WTC11 (cell line): Measurements from ENCODE around the gene P2RX2. TPM values are rescaled to one million over a fixed set of nuclear protein-coding genes. Genes with fewer than 3 reads are reported as not detected.
A peak's percentile ranks its signal among the peaks of the same experiment; 100 is the strongest.

Source experiments
- ATAC-seq: fragments of 200-7000 bp; cut with Tn5 transposase; 2 replicates; pipeline ENCODE4 v1.10.0; 2021; ENCODE audit warnings: mild to moderate bottlenecking, moderate library complexity
- CTCF ChIA-PET: fragments of 300-600 bp; sonication (Branson Sonifier 250); formaldehyde crosslinking; loops from one replicate; lab custom pipeline; 2021; ENCODE audit warnings: antibody characterized with exemption; lab: Charles Lee
- POLR2A ChIA-PET: fragments of 350-600 bp; sonication (Branson Sonifier 250); formaldehyde crosslinking; loops from one replicate; lab custom pipeline; 2021; ENCODE audit warnings: antibody characterized with exemption; lab: Charles Lee
- DNase-seq: peaks from one replicate; pipeline ENCODE4 v3.0.0; 2021; ENCODE audit warnings: low spot score
- H3K27ac Mint-ChIP-seq: 2 replicates; pipeline ENCODE4 v1.8.0; 2021; ENCODE audit warnings: mixed read lengths
- H3K27me3 Mint-ChIP-seq: 2 replicates; pipeline ENCODE4 v1.8.0; 2021; ENCODE audit warnings: low read depth, mild to moderate bottlenecking, moderate library complexity, mixed read lengths
- H3K36me3 Mint-ChIP-seq: 2 replicates; pipeline ENCODE4 v1.8.0; 2021; ENCODE audit warnings: mixed read lengths
- H3K4me1 Mint-ChIP-seq: 2 replicates; pipeline ENCODE4 v1.8.0; 2022; ENCODE audit warnings: mixed read lengths
- H3K4me3 Mint-ChIP-seq: 2 replicates; pipeline ENCODE4 v1.8.0; 2021; ENCODE audit warnings: mild to moderate bottlenecking, moderate library complexity, mixed read lengths
- H3K9me3 Mint-ChIP-seq: 2 replicates; pipeline ENCODE4 v1.8.0; 2021; ENCODE audit warnings: mixed read lengths
- ETV6 ChIP-seq: sonication (generic); formaldehyde crosslinking; IDR thresholded peaks from 2 replicates; pipeline ENCODE4 v1.8.1; 2022; ENCODE audit warnings: mild to moderate bottlenecking, missing genetic modification reagents
- FOXK1 ChIP-seq: sonication (generic); formaldehyde crosslinking; IDR thresholded peaks from 2 replicates; pipeline ENCODE4 v1.8.0; 2022; ENCODE audit warnings: mild to moderate bottlenecking, moderate library complexity, missing genetic modification reagents
- GTF2I ChIP-seq: fragments of 250-450 bp; sonication (Bioruptor Pico); conservative IDR thresholded peaks from 2 replicates; pipeline ENCODE4 v1.4.0; 2021; ENCODE audit warnings: mild to moderate bottlenecking
- KAT7 ChIP-seq: sonication (generic); formaldehyde crosslinking; IDR thresholded peaks from 2 replicates; pipeline ENCODE4 v1.8.1; 2023; ENCODE audit warnings: missing genetic modification reagents, mild to moderate bottlenecking, borderline replicate concordance
- SP1 ChIP-seq: sonication (generic); formaldehyde crosslinking; conservative IDR thresholded peaks from 2 replicates; pipeline ENCODE4 v1.8.1; 2022; ENCODE audit warnings: missing genetic modification reagents
- TP53 ChIP-seq: sonication (generic); formaldehyde crosslinking; IDR thresholded peaks from 2 replicates; pipeline ENCODE4 v1.8.1; 2023; ENCODE audit warnings: mild to moderate bottlenecking, missing genetic modification reagents
- ZNF121 ChIP-seq: sonication (generic); formaldehyde crosslinking; IDR thresholded peaks from 2 replicates; pipeline ENCODE4 v1.8.0; 2023; ENCODE audit warnings: missing genetic modification reagents
- ZNF232 ChIP-seq: sonication (generic); formaldehyde crosslinking; IDR thresholded peaks from 2 replicates; pipeline ENCODE4 v1.8.0; 2022; ENCODE audit warnings: mild to moderate bottlenecking, missing genetic modification reagents
- ZNF317 ChIP-seq: sonication (generic); formaldehyde crosslinking; IDR thresholded peaks from 2 replicates; pipeline ENCODE4 v1.8.1; 2023; ENCODE audit warnings: low read depth, mild to moderate bottlenecking, moderate library complexity, missing genetic modification reagents, borderline replicate concordance
- total RNA-seq: library from RNA; stranded (reverse); gene quantifications from 3 replicates; pipeline ENCODE4 v1.2.3, GENCODE V29; 2021
- TF ChIP-seq, protein P1 (sequence below): sonication (generic); formaldehyde crosslinking; IDR thresholded peaks from 2 replicates; pipeline ENCODE4 v1.8.1; 2023; ENCODE audit warnings: mild to moderate bottlenecking, missing genetic modification reagents, moderate library complexity
- TF ChIP-seq, protein P2 (sequence below): sonication (generic); formaldehyde crosslinking; IDR thresholded peaks from 2 replicates; pipeline ENCODE4 v1.8.0; 2023; ENCODE audit warnings: missing genetic modification reagents
- TF ChIP-seq, protein P3 (sequence below): fragments of 200-600 bp; IDR thresholded peaks from 2 replicates; pipeline ENCODE4 v1.8.0; 2022; ENCODE audit warnings: antibody characterized with exemption
- TF ChIP-seq, protein P4 (sequence below): sonication (generic); formaldehyde crosslinking; IDR thresholded peaks from 2 replicates; pipeline ENCODE4 v1.8.0; 2022; ENCODE audit warnings: mild to moderate bottlenecking, missing genetic modification reagents
- TF ChIP-seq, protein P5 (sequence below): sonication (generic); formaldehyde crosslinking; IDR thresholded peaks from 2 replicates; pipeline ENCODE4 v1.8.1; 2022; ENCODE audit warnings: mild to moderate bottlenecking, missing genetic modification reagents, moderate library complexity, borderline replicate concordance
- TF ChIP-seq, protein P6 (sequence below): sonication (generic); formaldehyde crosslinking; IDR thresholded peaks from 2 replicates; pipeline ENCODE4 v1.8.1; 2023; ENCODE audit warnings: mild to moderate bottlenecking, missing genetic modification reagents
- TF ChIP-seq, protein P7 (sequence below): sonication (generic); formaldehyde crosslinking; IDR thresholded peaks from 2 replicates; pipeline ENCODE4 v1.8.1; 2022; ENCODE audit warnings: mild to moderate bottlenecking, moderate library complexity, missing genetic modification reagents
- TF ChIP-seq, protein P8 (sequence below): sonication (generic); formaldehyde crosslinking; IDR thresholded peaks from 2 replicates; pipeline ENCODE4 v1.8.0; 2022; ENCODE audit warnings: mild to moderate bottlenecking, missing genetic modification reagents

P2RX2 gene
- total RNA-seq, 1 experiment from 2014 or later = 2.1 TPM

DNA sequence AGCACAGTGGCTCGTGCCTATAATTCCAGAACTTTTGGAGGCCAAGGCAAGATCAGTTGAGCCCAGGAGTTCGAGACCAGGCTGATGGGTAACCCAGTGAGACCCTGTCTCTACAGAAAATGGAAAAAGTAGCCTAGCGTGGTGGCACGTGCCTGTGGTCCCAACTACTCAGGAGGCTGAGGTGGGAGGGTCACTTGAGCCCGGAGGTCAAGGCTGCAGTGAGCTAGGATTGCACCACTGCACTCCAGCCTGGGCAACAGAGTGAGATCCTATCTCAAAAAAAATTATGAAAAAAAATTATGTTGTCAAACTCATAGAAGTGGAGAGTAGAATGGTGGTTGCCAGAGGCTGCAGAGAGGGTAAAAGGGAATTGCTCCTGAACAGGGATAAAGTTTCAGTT, 4.5 kb upstream of the P2RX2 start (continued):
- TF ChIP-seq, protein P1, sequence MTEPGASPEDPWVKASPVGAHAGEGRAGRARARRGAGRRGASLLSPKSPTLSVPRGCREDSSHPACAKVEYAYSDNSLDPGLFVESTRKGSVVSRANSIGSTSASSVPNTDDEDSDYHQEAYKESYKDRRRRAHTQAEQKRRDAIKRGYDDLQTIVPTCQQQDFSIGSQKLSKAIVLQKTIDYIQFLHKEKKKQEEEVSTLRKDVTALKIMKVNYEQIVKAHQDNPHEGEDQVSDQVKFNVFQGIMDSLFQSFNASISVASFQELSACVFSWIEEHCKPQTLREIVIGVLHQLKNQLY (CRISPR knock-in tag) = no peak
- TF ChIP-seq, protein P2, sequence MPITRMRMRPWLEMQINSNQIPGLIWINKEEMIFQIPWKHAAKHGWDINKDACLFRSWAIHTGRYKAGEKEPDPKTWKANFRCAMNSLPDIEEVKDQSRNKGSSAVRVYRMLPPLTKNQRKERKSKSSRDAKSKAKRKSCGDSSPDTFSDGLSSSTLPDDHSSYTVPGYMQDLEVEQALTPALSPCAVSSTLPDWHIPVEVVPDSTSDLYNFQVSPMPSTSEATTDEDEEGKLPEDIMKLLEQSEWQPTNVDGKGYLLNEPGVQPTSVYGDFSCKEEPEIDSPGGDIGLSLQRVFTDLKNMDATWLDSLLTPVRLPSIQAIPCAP (CRISPR knock-in tag) = no peak

DNA sequence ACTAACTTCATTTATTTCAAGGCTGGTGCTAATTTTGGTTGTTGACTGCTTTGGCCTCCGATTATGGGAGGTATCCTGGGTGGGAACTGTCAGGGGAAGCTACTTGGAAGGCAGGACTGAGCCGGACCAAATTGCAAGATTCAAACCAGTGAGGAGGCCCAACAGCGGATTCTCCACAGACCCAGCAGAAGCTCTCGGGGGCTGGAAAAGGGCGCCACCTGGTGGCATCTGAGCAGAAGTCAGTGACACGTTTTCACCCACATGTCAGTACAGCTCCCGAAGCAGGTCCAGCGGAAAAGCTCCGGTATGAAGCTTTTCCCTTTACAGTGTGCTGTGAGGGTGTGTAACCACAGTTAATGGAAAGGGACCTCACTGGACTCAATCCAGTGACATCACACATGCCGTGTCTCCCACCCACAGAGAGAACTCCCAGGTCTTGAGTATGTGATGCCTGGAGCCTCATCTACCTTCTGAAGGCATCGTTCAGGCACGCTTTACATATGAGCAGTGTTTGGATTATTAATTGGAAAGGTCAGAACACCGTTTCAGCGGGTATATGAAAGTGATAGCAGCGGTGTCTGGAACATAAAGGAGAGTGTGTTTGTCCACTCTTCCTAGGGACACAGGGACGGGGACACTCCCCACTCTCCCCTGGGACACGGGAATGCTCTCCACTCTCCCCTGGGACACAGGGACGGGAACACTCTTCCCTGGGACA, 3.6 kb upstream of the P2RX2 start:
- H3K36me3 Mint-ChIP-seq = peaks cover 8% of the 10 kb centered on the region; the same call in 1 of the 2 replicates

DNA sequence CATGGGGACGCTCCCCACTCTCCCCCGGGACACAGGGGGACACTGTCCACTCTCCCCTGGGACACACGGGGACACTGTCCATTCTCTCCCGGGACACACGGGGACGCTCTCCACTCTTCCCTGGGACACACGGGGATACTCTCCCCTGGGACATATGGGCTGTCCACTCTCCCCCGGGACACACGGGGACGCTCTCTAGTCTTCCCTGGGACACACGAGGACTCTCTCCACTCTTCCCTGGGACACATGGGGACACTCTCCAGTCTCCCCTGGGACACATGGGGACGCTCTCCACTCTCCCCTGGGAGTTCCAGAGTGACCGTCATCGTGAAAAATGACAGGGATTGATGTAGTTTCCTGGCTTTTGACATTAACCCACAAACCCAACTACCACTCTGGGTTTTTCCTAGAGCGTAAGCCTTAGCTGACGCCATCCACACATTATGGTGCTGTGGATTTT, 3.0 kb upstream of the P2RX2 start:
- Mint-ChIP-seq H3K4me3 (no peak overlapping the region), H3K9me3 (peaks cover 12% of the 10 kb centered on the region), H3K4me1 (peaks cover 5% of the 10 kb centered on the region), H3K36me3 (peaks cover 8% of the 10 kb centered on the region; the same call in 1 of the 2 replicates), H3K27ac (no peak overlapping the region), H3K27me3 (peaks cover 80% of the 10 kb centered on the region)
- CTCF ChIA-PET = interaction anchor here (0.6 to 1.9 kb wide), 20 partner anchors 12 to 207 kb away, joined by 3 to 48 read pairs (median 6); no protein-coding TSS in a partner anchor
- POLR2A ChIA-PET = no interaction called here
- DNase-seq (no peak), ATAC-seq (no peak)
- TF ChIP-seq, protein P3, sequence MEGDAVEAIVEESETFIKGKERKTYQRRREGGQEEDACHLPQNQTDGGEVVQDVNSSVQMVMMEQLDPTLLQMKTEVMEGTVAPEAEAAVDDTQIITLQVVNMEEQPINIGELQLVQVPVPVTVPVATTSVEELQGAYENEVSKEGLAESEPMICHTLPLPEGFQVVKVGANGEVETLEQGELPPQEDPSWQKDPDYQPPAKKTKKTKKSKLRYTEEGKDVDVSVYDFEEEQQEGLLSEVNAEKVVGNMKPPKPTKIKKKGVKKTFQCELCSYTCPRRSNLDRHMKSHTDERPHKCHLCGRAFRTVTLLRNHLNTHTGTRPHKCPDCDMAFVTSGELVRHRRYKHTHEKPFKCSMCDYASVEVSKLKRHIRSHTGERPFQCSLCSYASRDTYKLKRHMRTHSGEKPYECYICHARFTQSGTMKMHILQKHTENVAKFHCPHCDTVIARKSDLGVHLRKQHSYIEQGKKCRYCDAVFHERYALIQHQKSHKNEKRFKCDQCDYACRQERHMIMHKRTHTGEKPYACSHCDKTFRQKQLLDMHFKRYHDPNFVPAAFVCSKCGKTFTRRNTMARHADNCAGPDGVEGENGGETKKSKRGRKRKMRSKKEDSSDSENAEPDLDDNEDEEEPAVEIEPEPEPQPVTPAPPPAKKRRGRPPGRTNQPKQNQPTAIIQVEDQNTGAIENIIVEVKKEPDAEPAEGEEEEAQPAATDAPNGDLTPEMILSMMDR = no peak
- TF ChIP-seq, protein P1 (CRISPR knock-in tag) = no peak
- TF ChIP-seq GTF2I (no peak), TP53 (no peak), SP1 (CRISPR knock-in tag) (no peak)
- TF ChIP-seq, protein P4, sequence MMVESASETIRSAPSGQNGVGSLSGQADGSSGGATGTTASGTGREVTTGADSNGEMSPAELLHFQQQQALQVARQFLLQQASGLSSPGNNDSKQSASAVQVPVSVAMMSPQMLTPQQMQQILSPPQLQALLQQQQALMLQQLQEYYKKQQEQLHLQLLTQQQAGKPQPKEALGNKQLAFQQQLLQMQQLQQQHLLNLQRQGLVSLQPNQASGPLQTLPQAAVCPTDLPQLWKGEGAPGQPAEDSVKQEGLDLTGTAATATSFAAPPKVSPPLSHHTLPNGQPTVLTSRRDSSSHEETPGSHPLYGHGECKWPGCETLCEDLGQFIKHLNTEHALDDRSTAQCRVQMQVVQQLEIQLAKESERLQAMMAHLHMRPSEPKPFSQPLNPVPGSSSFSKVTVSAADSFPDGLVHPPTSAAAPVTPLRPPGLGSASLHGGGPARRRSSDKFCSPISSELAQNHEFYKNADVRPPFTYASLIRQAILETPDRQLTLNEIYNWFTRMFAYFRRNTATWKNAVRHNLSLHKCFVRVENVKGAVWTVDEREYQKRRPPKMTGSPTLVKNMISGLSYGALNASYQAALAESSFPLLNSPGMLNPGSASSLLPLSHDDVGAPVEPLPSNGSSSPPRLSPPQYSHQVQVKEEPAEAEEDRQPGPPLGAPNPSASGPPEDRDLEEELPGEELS = no peak
- TF ChIP-seq, protein P5, sequence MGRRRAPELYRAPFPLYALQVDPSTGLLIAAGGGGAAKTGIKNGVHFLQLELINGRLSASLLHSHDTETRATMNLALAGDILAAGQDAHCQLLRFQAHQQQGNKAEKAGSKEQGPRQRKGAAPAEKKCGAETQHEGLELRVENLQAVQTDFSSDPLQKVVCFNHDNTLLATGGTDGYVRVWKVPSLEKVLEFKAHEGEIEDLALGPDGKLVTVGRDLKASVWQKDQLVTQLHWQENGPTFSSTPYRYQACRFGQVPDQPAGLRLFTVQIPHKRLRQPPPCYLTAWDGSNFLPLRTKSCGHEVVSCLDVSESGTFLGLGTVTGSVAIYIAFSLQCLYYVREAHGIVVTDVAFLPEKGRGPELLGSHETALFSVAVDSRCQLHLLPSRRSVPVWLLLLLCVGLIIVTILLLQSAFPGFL = no peak

More for the DNA sequence above, 3.6 kb upstream of the P2RX2 start:
- DNase-seq (peak; percentile 88), ATAC-seq (peak; percentile 63)
- H3K4me3 Mint-ChIP-seq = no peak overlapping the region
- ChIA-PET POLR2A (interaction anchor here (0.7 kb wide), 1 partner anchor 31 kb away, joined by 3 read pairs; no protein-coding TSS in a partner anchor), CTCF (interaction anchor here (0.6 to 1.9 kb wide), 35 partner anchors 9 to 461 kb away, joined by 3 to 48 read pairs (median 4); no protein-coding TSS in a partner anchor)
- H3K27ac Mint-ChIP-seq = no peak overlapping the region
- H3K9me3 Mint-ChIP-seq = peaks cover 12% of the 10 kb centered on the region
- peaks cover 83% of the 10 kb centered on the region for H3K27me3 Mint-ChIP-seq
- peak; percentile 68; the same call in 1 of the 2 replicates for TF ChIP-seq ZNF317
- TF ChIP-seq ZNF232 (CRISPR knock-in tag) = no peak
- TF ChIP-seq, protein P6, sequence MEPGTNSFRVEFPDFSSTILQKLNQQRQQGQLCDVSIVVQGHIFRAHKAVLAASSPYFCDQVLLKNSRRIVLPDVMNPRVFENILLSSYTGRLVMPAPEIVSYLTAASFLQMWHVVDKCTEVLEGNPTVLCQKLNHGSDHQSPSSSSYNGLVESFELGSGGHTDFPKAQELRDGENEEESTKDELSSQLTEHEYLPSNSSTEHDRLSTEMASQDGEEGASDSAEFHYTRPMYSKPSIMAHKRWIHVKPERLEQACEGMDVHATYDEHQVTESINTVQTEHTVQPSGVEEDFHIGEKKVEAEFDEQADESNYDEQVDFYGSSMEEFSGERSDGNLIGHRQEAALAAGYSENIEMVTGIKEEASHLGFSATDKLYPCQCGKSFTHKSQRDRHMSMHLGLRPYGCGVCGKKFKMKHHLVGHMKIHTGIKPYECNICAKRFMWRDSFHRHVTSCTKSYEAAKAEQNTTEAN (CRISPR knock-in tag) = no peak
- TF ChIP-seq, protein P7, sequence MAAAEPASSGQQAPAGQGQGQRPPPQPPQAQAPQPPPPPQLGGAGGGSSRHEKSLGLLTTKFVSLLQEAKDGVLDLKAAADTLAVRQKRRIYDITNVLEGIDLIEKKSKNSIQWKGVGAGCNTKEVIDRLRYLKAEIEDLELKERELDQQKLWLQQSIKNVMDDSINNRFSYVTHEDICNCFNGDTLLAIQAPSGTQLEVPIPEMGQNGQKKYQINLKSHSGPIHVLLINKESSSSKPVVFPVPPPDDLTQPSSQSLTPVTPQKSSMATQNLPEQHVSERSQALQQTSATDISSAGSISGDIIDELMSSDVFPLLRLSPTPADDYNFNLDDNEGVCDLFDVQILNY (CRISPR knock-in tag) = no peak
- TF ChIP-seq KAT7 (CRISPR knock-in tag) = no peak
- 0 out of 2 replicates have a peak, but pooled peaks have one; percentile 37 for TF ChIP-seq ETV6 (CRISPR knock-in tag)
- no peak for TF ChIP-seq FOXK1 (CRISPR knock-in tag)
- TF ChIP-seq, protein P3 = peak; percentile 91
- TF ChIP-seq, protein P8, sequence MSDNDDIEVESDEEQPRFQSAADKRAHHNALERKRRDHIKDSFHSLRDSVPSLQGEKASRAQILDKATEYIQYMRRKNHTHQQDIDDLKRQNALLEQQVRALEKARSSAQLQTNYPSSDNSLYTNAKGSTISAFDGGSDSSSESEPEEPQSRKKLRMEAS = peak; percentile 65
- peak; percentile 95 for TF ChIP-seq ZNF121 (CRISPR knock-in tag)
- peaks cover 5% of the 10 kb centered on the region for H3K4me1 Mint-ChIP-seq
